ENCODE measurements around the gene CBLN3.
"Not testable (repeated sequence)": the region's sequence is repeated elsewhere in the genome, so short reads cannot be mapped to it uniquely, and the experiment has no call there.

The CBLN3 gene

DNA sequence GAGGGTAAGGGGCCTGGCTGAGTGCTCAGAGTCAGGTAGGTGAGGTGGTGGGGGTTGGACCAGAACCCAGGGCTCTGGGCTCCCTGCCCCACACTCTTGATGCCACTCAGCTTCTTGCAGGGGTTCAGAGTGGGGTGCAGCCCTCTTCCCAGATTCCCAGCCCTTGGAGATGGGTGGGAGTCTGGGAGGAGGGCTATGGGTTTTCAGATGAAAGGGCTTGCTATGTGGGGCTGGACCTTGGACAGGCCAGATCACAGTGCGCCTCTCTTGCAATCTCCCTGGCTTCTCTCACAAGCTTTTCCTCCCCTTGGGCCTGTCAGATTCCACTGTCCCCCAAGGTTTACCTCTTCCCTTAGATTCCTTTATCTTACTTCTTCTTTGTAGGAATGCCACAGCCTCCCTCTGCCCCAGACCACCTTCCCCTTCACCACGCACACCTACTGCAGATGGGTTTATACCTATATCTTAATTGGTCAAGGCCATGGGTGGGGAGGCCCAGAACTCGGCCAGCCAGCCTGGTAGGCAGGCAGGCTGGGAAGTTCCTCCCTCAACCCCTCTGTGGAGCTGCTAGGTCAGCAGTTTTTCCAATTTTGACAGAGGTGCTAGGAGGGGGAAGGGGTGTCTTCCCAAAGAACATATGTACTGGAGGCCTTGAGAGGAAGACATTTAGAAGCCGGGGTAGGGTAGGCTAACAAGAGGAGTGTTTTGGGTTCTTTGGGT, 29.3 kb downstream of the CBLN3 start:
- no peak for DNase-seq

DNA sequence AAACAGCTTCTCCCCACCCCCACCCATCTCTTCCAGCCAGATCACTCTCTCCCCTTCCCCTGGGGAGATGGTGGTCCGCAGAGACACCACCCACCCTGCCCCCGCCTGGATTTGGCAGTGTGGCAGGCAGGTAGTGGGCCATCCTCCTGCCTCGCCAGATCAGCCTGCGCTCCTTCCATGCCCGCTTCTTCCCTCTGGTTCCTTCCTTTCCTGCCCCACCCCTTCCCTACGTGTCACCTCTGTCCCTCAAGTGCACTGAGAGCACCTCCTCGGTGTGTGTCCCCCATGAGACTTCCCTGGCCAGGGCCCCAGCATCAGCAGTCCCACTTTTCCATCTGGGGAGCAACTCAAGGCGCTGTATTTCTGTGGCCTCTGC, 30.0 kb downstream of the CBLN3 start:
- DNase-seq = no peak

DNA sequence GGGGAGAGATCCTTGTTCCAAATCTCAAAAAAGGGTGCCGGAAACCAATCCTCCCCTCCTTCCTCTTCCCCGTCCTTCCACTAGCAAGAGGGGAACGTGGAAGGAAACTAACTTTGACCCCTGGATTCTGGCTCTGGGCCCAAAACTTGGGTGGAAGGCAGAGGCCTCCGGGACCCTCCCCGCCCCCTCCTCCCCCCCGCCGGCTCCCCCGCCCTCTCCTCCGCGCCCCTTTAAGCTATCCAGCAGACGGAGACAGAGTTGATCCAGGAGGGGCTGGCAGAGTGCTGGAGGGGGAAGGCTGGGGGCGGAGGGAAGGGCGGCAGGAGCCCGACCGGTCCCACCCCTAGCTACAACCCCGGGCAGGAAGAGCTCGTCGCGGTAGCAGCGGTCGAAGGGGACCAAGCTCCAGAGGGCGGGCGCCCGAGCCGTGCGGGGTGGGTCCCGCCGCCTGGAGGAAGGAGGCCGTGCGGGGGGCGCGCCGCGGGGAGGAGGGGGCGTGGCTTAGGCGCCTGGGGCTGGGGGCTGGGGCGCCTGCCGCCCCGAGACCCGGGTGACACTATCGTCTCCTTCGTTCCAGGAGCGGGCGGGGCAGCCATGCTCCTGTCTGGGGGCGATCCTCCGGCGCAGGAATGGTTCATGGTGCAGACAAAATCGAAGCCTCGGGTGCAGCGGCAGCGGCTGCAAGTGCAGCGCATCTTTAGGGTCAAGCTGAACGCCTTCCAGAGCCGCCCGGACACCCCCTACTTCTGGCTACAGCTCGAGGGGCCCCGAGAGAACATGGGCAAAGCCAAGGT, 30.6 kb downstream of the CBLN3 start, which contains the start of gene NYNRIN:
Gene NYNRIN, plus strand, starts transcription at position 351 of the 794 bp plus-strand sequence. Its CDS starts 244 bp downstream, at position 595.
- DNase-seq = no peak

DNA sequence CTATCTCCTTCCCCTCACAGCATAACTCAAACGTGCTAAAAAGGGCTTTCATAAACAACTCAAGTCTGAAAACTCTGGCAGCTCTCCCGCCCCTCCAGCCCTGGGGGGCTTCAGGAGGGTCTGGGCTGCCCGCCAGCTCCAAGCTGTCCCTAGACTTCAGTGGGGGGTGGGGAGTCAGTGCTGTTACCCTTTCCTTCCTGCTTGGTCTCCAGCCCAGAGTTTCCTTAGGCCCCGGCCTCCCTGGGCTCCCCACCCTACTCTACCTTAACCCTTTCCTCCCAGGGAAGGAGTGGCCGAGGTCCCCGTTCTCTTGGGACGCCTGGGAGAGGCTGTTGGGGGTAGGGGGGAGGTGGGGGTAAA, 31.2 kb downstream of the CBLN3 start:
- DNase-seq = no peak

DNA sequence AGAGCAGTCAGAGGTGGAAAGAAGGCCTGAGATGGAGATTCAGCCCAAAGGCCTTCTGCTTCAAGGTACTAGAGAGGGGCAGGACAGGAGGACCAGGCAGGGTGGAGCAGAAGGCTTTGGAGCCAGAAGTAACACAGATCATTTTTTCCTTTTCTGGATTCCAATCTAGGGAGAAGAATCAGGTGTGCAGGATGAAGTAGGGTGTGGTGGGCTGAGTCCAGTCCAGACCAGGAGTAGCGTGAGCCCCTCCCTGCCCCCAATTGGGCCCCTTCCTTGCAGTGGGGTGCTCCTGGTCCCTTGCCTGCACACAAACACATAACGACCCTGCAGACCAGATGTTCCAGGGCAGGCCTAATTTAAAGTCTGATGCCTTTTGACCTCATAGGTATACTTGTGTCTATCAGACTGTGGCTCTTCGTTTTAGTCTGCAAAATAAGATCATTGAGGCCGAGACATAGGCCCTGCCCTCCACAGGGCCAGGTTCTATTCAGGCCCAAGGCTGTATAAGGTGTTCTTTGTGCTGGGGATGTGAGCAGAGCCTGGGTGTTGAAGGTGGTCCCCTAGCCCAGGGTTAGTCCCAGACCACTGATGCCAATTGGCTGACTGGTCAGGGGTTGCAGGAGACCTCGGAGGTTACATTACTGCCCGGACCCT, 31.7 kb downstream of the CBLN3 start:
- DNase-seq = no peak

DNA sequence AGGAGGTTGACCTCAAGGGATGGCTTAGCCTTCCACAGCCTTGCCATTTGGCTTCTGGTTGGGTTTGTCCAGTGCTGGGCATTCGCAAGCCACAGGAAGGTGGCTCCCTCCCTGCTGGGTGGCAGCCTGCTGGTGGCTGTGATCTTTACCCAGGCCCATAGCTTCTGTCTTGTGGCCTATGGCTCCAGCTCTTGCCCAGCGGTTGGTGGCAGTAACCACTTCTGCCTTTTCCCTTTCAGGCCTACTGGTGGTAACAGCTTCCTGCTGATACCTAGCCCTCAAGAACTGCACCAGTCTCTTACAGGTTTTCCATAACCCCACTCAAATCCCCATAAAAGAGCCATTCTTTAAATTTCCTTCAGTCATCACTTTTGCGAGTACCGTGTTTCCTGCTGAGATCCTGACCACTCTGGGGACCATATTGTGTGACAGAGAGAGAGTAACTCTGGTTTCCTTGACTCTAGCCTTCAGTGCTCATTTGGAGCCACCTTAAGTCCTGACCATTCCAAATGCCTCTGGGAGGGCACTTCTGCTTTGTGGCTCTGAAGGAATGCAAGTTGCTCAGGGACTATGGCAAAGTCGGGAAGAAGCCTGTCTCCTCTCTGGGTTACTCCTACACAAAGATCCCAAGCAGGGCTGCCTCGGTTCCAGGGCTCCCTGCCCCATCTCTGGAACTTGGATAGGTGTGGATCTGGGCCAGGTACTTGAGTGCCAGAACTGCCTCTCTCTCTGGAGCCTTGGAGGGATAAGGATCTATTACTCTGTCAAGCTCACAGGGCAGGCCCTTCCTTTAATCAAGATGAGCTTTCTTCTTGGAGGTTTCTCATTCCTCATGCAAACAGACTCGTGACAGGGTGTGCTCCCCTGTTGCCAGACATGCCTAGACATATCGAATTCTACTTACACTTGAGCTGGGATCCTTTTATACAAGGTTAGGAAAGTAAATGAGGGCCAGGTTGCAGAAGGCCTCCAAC, 33.6 kb downstream of the CBLN3 start:
- DNase-seq = no peak

DNA sequence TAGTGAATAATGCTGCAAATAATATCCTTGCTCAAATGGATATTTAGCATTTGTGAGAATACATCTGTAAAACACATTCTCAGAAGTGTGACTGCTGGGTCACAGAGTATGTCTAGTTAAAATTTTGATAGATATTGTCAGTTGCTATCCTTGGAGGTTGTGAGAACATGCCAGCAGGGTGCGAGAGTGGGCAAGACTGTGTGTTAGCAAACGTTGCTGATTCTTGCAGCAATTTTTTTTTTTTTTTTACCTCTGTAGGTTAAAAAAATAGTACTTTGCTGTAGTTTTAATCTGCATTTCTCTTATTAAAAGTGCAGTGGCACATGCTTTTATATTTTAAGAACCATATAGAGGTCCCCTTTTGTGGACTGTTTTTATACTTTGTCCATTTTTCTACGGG, 35.2 kb downstream of the CBLN3 start:
- no peak for DNase-seq

DNA sequence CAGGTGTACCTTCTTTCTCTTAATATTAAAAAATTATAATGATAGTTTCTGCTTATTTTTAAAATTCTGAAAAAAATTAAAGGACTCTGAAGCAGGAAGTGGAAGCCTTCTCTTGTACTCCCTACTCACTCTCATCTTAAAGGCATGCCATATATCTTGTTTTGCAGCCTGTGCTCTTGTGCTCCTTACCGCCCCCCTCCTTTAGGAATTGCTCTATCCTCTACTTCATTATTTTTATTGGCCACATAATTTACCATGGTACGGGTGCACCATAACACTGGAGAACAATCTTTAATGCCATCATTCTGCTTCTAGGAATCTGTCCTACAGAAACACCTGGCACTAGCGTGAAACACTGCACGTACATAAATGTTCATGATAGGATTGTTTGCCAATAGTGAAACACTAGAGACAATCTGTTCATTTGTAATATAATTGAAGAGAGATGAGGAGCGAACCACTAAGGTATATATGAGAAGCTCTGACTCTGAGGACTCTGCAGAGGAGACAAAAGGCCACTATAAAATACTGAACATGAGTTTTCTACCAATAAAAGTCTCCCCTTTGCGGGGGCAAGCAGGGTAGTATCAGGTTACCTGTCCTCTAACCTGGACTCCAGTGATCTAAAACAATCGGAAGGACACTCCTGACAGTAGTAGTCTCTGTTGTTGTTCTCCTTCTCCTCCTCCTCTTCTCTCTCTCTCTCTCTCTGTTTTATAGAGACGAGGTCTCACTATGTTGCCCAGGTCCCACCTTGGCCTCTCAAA, 37.0 kb downstream of the CBLN3 start:
- no peak for DNase-seq

DNA sequence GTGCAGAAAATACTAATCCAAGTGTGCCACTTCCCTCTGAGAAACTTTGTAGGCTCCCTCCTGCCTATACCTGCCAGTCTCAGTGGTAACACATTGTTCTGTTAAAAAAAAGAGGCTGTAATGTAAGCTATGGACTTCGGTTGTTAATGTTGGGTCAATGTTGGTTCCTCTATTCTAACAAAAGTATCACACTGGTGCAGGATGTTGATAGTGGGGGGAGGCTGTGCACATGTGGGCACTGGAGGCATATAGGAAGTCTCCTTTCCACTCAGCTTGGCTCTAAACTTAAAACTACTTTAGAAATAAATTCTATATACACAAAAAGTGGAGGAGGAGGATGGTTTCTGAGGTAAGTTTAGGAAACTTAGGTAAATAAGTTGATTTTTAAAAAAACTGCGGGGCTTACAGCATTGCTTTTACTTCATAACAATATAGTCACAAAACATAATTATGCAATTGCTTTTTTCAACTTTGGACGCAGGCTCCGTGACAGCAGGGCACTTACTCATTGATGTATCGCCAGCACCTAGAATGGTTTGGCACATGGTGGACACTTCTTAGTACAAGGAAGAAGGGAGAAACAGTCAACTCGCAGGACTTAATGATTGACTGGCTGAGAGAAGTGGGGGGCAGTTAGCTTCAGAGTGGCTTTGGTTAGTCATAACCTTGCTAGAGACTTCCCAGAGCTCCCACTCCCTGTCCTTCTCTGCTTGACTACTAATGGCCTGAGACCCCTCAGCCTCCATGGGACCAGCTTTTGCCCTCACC, 38.6 kb downstream of the CBLN3 start:
- DNase-seq = no peak

DNA sequence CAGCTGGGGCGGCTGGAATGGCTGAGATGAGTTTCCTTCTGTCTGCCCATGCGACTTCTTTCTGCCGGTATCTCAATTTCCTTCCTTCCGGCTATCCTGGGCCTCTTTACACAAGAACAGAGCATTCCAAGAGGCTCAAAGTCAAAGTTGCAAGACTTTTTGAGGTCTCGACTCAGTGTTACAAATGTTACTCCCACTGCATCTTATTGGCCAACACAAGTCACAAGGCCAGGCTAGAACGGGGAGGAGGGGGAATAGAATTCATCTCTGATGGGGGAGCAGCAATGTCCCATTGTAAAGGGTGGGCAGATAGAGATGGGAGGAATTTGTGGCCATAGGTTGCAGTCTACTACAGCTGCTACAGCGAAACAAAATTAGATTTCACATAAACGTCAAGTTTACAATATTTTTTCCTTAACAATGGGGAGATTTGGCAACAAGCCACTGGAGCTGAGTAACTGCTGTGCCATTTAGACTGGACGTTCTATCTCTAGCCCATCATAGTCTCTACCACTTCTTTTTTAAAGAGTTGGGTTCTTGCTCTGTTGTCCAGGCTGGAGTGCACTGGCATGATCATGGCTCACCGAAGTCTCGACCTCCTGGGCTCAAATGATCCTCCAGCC, 40.1 kb downstream of the CBLN3 start:
- no peak for DNase-seq

DNA sequence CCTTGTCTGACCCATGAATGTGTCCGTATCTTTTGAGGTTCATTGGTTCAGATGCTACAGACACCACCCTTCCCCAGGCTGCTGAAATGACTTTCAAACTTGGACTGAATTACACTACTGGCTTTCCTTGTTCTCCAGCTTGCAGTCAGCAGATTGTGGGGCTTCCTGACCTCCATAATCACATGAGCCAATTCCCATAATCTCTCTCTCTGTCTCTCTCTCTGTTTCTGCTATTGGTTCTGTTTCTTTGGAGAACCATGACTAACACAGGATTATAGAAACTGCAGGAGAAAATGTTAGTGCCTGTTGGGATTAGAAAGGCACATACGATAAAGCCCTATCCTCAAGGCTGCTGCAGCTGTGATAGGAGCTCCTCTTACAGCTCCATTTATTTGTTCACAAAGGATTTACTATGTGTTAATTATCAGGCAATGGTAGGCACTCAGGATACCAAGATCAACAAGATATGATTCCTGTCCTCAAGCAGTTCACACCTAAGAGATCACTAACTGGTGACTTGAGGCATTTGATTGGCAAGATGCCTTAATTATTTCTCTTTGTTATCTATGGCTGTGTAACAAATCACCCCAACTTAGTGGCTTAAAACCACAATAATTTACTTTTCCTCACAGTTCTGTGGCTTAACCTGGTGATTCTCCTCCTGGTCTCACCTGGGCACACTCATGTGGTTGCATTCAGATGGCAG, 40.8 kb downstream of the CBLN3 start:
- DNase-seq = no peak

DNA sequence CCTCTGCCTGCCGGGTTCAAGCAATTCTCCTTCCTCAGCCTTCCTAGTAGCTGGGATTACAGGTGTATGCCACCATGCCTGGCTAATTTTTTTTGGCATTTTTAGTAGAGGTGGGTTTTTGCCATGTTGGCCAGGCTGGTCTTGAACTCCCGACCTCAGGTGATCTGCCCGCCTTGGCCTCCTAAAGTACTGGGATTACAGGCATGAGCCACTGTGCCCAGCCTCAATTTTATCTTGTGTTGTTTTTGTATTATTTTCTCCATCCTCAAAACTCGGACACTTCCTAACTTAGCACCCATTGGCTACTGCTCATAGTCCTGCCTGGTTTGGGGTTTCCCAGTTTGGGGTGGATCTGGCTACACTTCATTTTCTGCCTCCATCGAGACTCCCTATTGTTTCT, 41.9 kb downstream of the CBLN3 start:
- DNase-seq = not testable (repeated sequence)

DNA sequence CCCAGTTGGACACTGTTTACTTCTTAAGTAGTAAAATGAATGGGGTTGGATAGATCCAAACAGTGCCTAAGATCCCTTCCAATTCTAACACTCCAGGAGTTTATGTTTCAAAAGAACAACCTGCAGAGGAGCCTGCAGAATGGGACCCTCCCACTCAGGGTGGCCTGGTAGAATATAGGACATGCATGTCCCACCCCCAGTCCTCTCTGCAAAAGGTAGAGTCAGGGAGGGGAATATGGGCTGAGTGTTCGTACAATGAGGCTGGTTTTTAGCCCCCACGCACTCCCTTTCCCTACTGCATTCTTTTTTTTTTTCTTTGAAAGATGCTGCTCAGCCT, 42.5 kb downstream of the CBLN3 start:
- no peak for DNase-seq

DNA sequence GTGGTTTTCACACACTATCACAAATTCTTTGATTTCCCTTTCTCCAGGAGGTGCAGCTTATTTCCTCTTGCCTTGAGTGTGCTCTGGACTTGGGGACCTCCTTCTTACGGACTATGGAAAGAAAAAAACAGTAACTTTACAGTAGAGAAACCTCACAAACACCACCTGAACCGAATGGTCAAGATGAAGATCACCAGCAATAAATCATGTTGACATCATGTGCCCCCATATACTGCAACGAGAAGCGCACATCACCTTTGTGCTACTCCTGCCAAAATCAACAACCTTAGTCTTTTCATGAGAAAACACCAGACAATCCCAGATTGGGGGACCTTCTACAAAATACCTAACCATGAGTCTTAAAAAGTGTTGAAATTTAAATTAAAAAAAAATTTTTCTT, 43.9 kb downstream of the CBLN3 start:
- DNase-seq = no peak

DNA sequence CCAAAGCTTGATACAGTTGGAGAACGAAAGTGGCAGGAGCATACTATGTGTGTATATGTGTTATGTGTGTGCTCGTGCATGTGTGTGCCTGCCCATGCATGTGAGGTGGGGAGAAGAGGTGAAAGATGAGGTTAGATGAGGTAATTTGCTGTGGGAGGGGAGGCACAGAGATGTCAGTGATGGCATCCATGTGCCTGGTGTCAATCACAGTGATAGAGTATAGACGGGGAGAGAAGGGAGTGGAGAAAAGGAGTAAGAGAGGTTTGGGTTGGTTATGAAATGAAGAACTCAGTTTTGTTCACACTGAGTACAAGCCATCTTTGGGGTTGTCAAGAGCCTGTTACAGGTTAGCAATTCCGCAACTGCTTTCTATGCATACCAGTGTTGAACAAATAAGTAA, 45.3 kb downstream of the CBLN3 start:
- no peak for DNase-seq

DNA sequence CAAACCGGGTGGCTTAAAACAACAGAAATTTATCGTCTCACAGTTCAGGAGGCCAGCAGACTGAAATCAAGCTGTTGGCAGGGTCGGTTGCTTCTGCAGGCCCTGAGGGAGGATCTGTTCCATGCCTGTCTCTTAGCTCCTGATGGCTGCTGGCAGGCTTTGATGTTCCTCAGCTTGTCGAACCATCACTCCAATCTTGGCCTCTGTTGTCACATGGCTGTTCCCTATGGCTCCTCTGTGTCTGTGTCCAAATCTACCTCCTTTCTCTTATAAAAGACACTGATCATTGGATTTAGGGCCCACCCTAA, 47.5 kb downstream of the CBLN3 start:
- no peak for DNase-seq

DNA sequence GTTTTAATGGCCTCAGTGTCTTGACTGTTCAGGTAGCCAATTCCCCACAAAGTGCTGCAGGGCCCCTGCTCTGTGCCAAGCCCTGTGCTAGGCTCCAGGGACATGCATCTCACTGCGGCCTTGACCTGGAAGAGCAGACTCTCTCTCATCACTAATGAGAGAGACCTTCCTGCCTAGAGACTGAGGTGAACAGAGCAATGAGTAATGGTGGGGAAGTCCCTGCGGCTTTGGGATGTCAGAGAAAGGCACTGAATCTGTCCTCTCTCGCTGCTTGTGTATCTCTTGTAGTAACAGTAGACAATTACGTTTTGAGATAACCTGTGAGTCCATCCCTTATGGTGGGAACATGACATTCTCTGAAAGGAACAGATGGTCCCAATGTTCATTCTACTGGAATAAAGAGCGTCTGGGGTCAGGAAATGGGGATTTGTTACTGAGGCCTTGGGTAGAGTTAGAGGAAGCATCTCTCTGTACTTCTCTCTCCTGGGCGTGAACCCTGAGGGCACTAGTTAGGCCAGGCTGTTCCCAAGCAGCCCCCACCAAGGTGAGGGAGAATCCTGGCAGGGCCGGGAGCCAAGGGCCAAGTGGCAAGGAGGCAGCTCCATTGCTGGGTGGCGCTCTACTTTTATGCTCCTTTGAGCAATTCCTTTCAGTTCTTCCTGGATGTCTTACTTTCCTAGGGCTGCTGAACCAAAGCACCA, 48.0 kb downstream of the CBLN3 start:
- DNase-seq = no peak

DNA sequence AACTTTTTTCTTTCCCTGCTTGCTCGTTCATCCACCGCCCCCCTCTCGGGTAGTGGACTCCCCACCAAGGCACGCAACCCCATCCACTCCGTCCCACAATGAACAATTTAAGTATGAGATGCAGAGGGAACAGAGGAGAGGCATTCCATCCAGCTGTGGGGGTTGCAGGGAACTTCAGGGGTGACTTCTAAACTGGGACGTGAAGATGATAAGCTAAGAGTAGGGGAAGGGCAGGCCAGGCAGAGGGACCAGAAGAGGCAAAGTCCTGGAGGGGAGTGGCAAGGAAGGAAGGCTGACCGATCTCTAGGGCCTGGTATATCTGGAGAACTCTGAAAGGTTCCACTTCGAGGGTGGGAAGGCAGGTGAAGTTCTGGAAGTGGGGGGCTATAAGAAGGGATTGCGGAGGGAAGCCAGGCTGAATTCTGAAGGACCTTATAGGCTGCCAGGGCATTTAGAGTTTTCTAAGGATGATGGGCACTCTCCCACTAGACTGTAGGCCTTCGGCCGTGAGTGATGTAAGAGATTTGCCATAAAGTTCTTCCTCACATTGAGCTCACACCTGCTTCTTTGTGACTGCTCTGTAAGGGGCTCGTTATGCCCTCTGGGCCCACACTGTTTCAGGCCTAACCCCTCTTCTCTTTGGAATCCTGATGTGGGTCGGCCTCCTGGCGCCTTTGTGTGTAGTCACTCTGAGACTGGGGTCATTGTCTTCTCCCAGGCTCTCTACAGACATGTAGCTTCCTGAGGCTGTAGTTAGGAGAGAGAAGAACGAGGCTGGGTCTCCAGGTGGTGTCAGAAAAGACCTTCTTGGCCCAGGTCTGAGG, 49.3 kb downstream of the CBLN3 start:
- no peak for DNase-seq

Data from activated CD4-positive, alpha-beta T cell treated with anti-CD3 and anti-CD28 coated beads, Interleukin-2, amount 50 U/mL, for 16 hours (primary cell).